ENCODE results near the gene LRRK1. TPM values are rescaled to one million over a fixed set of nuclear protein-coding genes. Genes with fewer than 3 reads are reported as not detected.

The LRRK1 gene
- total RNA-seq, 1 donor from 2014 or later = 4.8 TPM

- DNase-seq (ENCODE audit: low read depth in 2 of 2) = no peak
Observed at GRCh38 chr15:100909989-100910955, 8.9 kb upstream of the LRRK1 start.

GRCh38 chr15:100911086-100911485 lies 8.1 kb upstream of the LRRK1 start:
- no peak for DNase-seq (ENCODE audit: low read depth in 2 of 2)

DNA sequence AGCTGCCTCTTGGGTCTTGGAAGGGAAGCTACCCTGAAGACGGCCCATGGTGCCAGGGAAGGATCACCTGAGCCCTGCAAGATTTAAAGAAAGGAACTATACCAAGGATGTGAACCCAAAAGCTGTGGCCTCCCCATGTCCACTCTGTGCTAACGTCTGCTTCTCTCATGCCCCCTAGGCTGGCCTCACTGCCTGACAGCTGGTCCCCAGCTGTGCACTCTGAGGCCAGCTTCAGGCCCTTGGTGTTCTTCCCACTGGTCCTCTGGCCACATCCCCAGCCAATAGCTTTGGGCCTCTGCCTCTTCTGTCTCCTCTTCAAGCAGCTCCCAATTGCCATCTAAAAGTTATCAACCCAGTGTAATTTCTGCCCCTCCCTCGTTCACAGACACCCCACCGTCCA lies 5.2 kb upstream of the LRRK1 start:
- DNase-seq (ENCODE audit: low read depth in 2 of 2) = no peak

GRCh38 chr15:100914876-100915275 lies 4.3 kb upstream of the LRRK1 start:
- peak in 1 of 2 donors; percentile 24 for DNase-seq (ENCODE audit: low read depth in 2 of 2)

DNA sequence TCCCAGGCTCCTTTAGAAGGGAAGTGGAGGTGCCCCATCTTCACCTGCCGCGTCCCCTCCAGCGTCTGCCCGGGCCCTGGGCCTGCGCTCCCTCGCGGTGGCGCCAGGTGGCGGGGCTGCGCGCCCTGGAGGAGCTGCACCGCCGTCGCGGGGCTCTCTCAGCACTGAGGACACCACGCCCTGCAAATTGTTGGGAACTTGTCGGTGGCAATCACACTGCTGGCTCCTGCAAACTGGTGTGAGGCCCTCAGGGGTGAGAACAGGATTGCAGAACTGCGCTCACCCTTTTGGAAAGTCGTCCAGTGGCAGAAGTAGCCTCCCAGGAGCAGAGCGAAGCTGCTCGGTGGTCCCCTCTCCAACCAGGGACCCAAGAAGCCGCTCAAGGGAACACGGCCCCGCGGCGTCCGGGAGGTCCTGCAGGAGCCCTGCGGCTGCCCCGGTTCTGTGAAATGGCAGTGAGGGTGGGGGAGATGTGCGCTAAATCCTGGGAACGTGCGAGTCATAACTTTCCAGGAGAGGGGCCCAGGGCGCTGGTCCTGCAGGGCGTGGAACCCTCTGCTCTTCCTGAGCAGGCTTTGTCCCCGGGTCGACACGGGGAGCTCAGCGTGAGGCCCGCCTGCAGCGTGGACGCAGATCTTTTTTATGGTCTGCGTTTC lies 995 bp upstream of the LRRK1 start:
- peak; percentile 74 to 77 for DNase-seq (ENCODE audit: low read depth in 2 of 2)

GRCh38 chr15:100919481-100920405 lies 586 bp downstream of the LRRK1 start:
- peak; percentile 23 to 35 for DNase-seq (ENCODE audit: low read depth in 2 of 2)

- DNase-seq (ENCODE audit: low read depth in 2 of 2) = no peak
Observed at GRCh38 chr15:100920516-100921135, 1.5 kb downstream of the LRRK1 start.

GRCh38 chr15:100922192-100923040 lies 3.3 kb downstream of the LRRK1 start:
- no peak for DNase-seq (ENCODE audit: low read depth in 2 of 2)

DNA sequence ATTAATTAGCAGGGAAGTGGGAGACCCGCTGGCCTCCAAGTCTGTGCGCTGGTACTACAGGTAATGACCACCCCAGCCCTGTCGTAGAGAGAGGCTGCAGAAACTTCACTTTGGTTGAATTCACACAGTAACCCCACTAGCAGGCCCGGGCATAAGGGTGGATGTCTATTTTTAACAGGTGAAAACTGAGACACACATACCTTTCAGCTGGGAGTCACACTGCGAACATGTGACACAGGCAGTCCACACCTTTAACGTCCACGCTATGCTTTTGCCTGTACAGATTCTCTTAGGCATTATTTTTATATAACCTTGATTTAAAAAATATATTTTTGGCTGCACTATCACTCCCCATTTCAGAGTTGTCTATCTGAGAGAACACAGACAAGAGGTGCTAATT lies 3.9 kb downstream of the LRRK1 start:
- no peak for DNase-seq (ENCODE audit: low read depth in 2 of 2)

GRCh38 chr15:100923902-100924301 lies 4.7 kb downstream of the LRRK1 start:
- no peak for DNase-seq (ENCODE audit: low read depth in 2 of 2)

GRCh38 chr15:100924436-100924835 lies 5.3 kb downstream of the LRRK1 start:
- no peak for DNase-seq (ENCODE audit: low read depth in 2 of 2)

GRCh38 chr15:100925480-100925879 lies 6.3 kb downstream of the LRRK1 start:
- DNase-seq (ENCODE audit: low read depth in 2 of 2) = no peak

- DNase-seq (ENCODE audit: low read depth in 2 of 2) = no peak
Observed at GRCh38 chr15:100926258-100926657, 7.1 kb downstream of the LRRK1 start.

- no peak for DNase-seq (ENCODE audit: low read depth in 2 of 2)
Observed at GRCh38 chr15:100926971-100927756, 8.0 kb downstream of the LRRK1 start.

DNA sequence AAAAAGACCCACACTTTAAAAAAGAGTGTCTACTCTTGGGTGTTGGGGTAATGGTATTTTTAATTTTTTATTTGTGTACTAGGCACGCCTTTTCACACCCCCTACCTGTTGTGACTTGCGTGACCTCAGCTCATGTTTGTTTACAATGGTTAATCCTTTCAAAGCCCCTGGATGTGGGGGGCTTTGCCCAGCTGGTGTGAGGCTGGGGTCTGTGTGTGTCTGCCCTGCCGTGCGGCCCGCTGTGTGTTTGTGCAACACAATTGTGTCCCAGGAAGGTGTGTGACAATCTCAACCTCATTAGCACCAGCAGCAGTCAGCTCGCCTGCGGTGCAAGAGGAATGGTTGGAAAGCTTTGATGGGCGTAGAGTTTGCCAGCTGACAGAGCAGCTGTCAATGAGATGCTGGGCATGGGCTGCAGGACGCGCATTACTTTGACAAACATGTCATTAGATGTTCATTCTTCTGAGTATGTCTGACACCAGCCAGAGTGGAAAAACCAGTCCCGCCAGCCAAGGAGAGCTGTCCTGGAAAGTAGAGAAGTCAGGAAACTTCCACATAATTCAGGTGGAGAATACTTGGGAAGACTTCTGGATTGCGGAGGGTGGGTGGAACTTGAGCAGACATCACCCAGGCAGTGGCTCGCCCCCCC lies 9.6 kb downstream of the LRRK1 start:
- DNase-seq (ENCODE audit: low read depth in 2 of 2) = no peak

- no peak for DNase-seq (ENCODE audit: low read depth in 2 of 2)
Observed at GRCh38 chr15:100929641-100930042, 10.5 kb downstream of the LRRK1 start.

GRCh38 chr15:100930306-100930848 lies 11.2 kb downstream of the LRRK1 start:
- no peak for DNase-seq (ENCODE audit: low read depth in 2 of 2)

DNA sequence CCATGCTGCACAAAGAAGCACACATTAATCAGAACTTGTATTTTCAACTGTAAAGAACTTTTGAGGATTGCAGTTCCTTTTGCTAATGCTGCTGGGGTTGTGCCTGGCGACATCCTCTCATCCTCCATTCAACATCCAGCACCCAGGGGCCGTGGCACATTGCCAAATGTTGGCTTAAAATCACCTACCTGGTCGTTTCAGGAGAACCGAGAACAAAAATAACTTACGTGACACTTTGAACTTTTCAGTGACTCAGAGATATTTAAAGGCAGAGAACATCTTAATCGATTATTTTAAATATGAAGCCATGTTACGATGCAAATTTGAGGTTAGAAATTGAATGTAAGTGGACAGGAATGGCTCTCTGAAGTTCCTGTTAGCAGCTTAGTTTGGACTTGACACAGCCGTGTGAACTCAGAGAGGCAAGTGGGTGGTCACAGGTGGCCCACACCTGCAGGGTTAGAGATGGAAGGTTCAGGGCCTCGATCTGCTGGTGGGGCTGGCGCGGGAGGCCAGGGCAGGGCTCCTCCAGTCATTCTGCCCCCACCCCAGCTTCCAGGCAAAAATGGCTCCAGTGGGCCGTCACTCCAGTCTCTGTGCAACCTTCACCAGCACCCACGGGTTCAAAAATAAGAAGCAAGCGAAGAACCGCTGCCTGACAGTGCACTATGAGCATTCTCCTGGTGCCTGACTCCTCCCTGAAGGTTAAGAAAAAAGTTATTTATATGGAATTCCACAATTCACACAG lies 12.2 kb downstream of the LRRK1 start:
- no peak for DNase-seq (ENCODE audit: low read depth in 2 of 2)

All from lung microvascular endothelial cell (primary cell).